ENCODE results near the gene ZCCHC3. TPM values are rescaled to one million over a fixed set of nuclear protein-coding genes. Genes with fewer than 3 reads are reported as not detected.

The ZCCHC3 gene
- total RNA-seq, 1 experiment from 2014 or later, result 12.1 TPM

DNA sequence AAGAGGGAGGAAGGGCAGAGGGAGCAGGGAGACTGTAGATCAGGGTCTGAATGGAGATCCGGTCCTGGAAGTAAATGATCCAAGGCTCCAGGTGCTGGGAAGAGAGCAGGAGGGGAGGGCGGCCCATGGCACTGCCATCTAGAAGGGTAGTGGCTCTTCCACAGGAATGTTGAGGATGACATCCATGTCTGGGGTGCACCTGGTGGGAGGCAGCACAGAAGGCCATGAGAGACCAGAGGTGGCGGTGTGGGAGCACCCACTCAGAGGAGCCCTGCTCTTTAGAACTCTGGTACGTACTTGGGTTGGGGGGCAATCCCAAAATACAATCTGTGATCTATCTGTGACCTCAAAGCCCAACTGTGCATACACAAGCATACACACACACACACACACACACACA, 26.3 kb upstream of the ZCCHC3 start:
- CTCF ChIA-PET, result interaction anchor here (1.0 to 15.3 kb wide), 4 partner anchors 9 to 60 kb away, joined by 4 to 281 read pairs (median 6); no protein-coding TSS in a partner anchor
- intact Hi-C loops (cut with micrococcal nuclease), result no loop called here
- Mint-ChIP-seq H3K36me3 (ENCODE audit: insufficient read depth, unreplicated experiment) (no peaks in the 10 kb centered on the region), H3K27ac (ENCODE audit: low read depth, unreplicated experiment) (no peak overlapping the region), H3K4me1 (ENCODE audit: insufficient read depth, unreplicated experiment) (peaks cover 12% of the 10 kb centered on the region), H3K4me3 (ENCODE audit: unreplicated experiment) (no peak overlapping the region), H3K27me3 (ENCODE audit: insufficient read depth, unreplicated experiment) (no peaks in the 10 kb centered on the region), H3K9me3 (ENCODE audit: unreplicated experiment) (no peaks in the 10 kb centered on the region)
- TF ChIP-seq, protein P1, sequence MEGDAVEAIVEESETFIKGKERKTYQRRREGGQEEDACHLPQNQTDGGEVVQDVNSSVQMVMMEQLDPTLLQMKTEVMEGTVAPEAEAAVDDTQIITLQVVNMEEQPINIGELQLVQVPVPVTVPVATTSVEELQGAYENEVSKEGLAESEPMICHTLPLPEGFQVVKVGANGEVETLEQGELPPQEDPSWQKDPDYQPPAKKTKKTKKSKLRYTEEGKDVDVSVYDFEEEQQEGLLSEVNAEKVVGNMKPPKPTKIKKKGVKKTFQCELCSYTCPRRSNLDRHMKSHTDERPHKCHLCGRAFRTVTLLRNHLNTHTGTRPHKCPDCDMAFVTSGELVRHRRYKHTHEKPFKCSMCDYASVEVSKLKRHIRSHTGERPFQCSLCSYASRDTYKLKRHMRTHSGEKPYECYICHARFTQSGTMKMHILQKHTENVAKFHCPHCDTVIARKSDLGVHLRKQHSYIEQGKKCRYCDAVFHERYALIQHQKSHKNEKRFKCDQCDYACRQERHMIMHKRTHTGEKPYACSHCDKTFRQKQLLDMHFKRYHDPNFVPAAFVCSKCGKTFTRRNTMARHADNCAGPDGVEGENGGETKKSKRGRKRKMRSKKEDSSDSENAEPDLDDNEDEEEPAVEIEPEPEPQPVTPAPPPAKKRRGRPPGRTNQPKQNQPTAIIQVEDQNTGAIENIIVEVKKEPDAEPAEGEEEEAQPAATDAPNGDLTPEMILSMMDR (IDR thresholded peaks at IDR 0.05; ENCODE audit: unreplicated experiment), result no peak
- POLR2A ChIA-PET, result no interaction called here
- BruUV-seq (replicated peaks), result no TSS peak
- DNase-seq (ENCODE audit: unreplicated experiment), result no peak

DNA sequence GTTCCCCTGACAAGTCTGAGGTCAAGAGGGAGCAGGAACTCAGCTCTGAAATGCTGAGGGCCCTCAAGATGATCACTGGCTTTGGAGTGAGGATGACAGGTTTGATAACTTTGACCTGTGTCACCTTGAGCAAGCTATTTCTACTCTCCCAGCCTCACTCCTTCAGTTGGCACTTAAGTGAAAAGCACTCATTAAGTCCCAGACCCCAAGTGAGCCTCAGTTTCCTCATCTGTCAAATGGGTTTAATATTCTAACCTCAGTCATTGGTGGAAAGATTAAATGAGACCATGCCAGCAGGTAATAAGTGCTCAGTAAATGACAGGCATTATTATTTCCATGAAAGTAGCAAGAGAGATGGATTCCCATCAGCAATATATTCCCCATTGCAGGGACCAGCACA, 25.8 kb upstream of the ZCCHC3 start:
- intact Hi-C loops (cut with micrococcal nuclease), result no loop called here
- Mint-ChIP-seq H3K36me3 (ENCODE audit: insufficient read depth, unreplicated experiment) (no peaks in the 10 kb centered on the region), H3K27me3 (ENCODE audit: insufficient read depth, unreplicated experiment) (no peaks in the 10 kb centered on the region), H3K27ac (ENCODE audit: low read depth, unreplicated experiment) (no peak overlapping the region), H3K4me1 (ENCODE audit: insufficient read depth, unreplicated experiment) (peaks cover 8% of the 10 kb centered on the region), H3K9me3 (ENCODE audit: unreplicated experiment) (no peaks in the 10 kb centered on the region), H3K4me3 (ENCODE audit: unreplicated experiment) (no peak overlapping the region)
- TF ChIP-seq, protein P1 (IDR thresholded peaks at IDR 0.05; ENCODE audit: unreplicated experiment), result no peak
- CTCF ChIA-PET, result interaction anchor here (1.0 to 15.3 kb wide), 3 partner anchors 9 to 59 kb away, joined by 4 to 281 read pairs (median 5); no protein-coding TSS in a partner anchor
- no TSS peak for BruUV-seq (replicated peaks)
- POLR2A ChIA-PET, result no interaction called here
- no peak for DNase-seq (ENCODE audit: unreplicated experiment)

DNA sequence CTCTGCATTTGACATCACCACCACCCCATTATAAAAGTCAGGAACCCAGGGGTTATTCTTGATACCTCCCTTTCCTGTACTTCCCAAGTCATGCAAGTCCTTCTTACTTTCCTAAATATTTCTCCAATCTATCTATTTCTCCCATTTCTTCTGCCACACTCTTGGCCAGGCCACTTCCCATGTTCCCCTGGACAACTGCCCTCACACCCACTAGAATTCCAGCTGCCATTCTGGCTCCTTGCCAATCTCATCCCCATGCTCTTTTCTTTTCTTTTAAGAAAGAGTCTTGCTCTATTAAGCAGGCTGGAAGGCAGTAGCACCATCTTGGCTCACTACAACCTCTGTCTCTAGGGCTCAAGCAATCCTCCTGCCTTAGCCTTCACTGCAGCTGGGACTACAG, 24.7 kb upstream of the ZCCHC3 start:
- Mint-ChIP-seq H3K4me3 (ENCODE audit: unreplicated experiment) (no peak overlapping the region), H3K27me3 (ENCODE audit: insufficient read depth, unreplicated experiment) (no peaks in the 10 kb centered on the region), H3K4me1 (ENCODE audit: insufficient read depth, unreplicated experiment) (no peaks in the 10 kb centered on the region), H3K27ac (ENCODE audit: low read depth, unreplicated experiment) (no peak overlapping the region), H3K9me3 (ENCODE audit: unreplicated experiment) (no peaks in the 10 kb centered on the region), H3K36me3 (ENCODE audit: insufficient read depth, unreplicated experiment) (no peaks in the 10 kb centered on the region)
- TF ChIP-seq, protein P1 (IDR thresholded peaks at IDR 0.05; ENCODE audit: unreplicated experiment), result no peak
- intact Hi-C loops (cut with micrococcal nuclease), result no loop called here
- no TSS peak for BruUV-seq (replicated peaks)
- CTCF ChIA-PET, result interaction anchor here (0.9 to 1.6 kb wide), 4 partner anchors 8 to 37 kb away, joined by 3 to 5 read pairs (median 3); partner anchors contain the start of gene ZCCHC3
- POLR2A ChIA-PET, result interaction anchor here (0.6 to 0.7 kb wide), 4 partner anchors 9 to 180 kb away, joined by 3 to 4 read pairs (median 3); no protein-coding TSS in a partner anchor
- DNase-seq (ENCODE audit: unreplicated experiment), result no peak

DNA sequence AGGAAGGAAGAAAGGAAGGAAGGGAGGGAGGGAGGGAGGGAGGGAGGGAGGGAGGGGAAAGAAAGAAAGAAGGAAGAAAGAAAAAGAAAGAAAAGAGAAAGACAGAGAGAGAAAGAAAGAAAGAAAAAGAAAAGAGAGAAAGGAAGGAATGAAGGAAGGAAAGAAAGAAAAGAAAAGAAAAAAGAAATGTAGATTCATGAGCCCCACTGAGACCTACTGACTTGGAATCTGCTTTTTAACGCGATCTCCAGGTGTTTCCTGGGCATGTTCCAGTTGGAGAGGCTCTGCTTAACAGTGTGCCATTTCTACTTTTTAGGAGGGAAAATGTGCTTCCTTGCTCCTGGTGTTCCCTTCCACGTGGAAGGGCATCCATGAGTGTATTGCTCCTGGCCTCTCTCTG, 23.5 kb upstream of the ZCCHC3 start:
- H3K4me3 Mint-ChIP-seq (ENCODE audit: unreplicated experiment), result no peak overlapping the region
- TF ChIP-seq, protein P1 (IDR thresholded peaks at IDR 0.05; ENCODE audit: unreplicated experiment), result no peak
- BruUV-seq (replicated peaks), result no TSS peak
- no peaks in the 10 kb centered on the region for H3K9me3 Mint-ChIP-seq (ENCODE audit: unreplicated experiment)
- CTCF ChIA-PET, result interaction anchor here (0.6 to 1.6 kb wide), 3 partner anchors 10 to 38 kb away, joined by 3 to 5 read pairs (median 3); no protein-coding TSS in a partner anchor
- intact Hi-C loops (cut with micrococcal nuclease), result no loop called here
- no peak overlapping the region for H3K27ac Mint-ChIP-seq (ENCODE audit: low read depth, unreplicated experiment)
- POLR2A ChIA-PET, result interaction anchor here (0.7 kb wide), 1 partner anchor 57 kb away, joined by 3 read pairs; no protein-coding TSS in a partner anchor
- H3K4me1 Mint-ChIP-seq (ENCODE audit: insufficient read depth, unreplicated experiment), result no peaks in the 10 kb centered on the region
- no peaks in the 10 kb centered on the region for H3K27me3 Mint-ChIP-seq (ENCODE audit: insufficient read depth, unreplicated experiment)
- DNase-seq (ENCODE audit: unreplicated experiment), result no peak
- no peaks in the 10 kb centered on the region for H3K36me3 Mint-ChIP-seq (ENCODE audit: insufficient read depth, unreplicated experiment)

Measured in MCF 10A (cell line).